Activated naive CD4-positive, alpha-beta T cell treated with Interleukin-2 at 50 U/mL for 16 hours (primary cell): Measurements from ENCODE around the gene ANXA9.

Source experiments
- DNase-seq: peaks from one replicate; pipeline ENCODE4 v3.0.0-alpha.2; 2020

ANXA9 gene

GRCh38 chr1:150974580-150975478 is 7.3 kb upstream of the ANXA9 start, which contains the start of gene CERS2:
Gene CERS2, minus strand, starts transcription at chr1:150974835. Its CDS starts 5,745 bp downstream, at chr1:150969090.
- peak; percentile 72 for DNase-seq

DNA sequence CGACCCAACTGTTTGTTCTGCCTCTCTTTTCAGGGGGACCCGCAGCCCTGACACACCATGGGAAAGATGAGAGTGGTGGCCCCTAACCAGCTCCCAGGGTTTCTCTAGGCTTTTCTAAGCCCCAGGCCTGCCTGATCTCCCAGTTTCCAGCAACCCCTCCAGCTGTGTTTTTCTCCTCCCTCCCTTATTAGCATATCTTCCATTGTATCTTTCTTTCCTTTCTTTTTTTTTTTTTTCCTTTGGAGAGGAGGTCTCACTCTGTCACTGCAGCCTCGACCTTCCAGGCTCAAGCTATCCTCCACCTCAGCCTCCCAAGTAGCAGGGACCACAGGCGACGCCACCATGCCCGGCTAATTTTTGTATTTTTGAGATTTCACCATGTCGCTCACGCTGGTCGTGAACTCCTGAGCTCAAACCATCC is 5.7 kb upstream of the ANXA9 start:
- DNase-seq = no peak

DNA sequence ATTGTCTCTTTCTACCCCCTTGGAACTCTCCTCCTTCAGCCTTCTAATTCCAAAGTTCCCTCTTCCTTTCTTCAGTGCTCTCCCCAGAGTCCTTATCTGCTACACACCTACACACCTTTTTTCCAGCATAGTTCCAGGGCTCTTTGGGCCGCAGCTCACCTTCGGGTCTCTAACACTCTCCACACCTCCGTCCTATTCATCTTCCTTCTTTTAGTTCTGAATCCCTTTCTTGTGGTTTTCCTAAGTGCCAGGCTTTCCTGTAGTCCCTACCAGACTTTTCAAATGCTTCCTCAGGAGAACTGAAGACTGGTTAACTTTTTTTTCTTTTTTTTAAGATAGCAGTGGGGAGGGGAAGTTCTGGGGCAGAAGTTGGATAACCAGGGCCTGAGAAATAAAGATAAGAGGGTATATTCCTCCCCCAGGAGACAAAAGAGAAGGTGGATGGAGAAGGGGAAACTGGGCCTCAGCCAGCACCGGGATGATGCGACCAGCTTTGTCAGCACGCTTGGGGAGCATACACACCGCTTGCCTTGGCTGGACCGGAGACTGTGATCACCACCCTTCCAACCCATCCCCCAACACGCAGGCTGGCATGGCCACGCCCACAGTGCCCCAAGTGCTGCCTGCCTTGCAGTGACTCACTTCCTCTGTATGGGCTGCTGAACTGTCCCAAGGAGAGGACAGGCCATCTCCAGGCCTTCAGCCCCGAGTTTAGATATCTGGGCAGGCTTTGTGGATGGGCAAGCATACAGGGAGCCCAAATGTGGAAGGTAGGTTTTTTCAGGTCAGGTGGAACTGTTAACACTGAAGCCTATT is 5.0 kb upstream of the ANXA9 start:
- peak; percentile 75 for DNase-seq

DNA sequence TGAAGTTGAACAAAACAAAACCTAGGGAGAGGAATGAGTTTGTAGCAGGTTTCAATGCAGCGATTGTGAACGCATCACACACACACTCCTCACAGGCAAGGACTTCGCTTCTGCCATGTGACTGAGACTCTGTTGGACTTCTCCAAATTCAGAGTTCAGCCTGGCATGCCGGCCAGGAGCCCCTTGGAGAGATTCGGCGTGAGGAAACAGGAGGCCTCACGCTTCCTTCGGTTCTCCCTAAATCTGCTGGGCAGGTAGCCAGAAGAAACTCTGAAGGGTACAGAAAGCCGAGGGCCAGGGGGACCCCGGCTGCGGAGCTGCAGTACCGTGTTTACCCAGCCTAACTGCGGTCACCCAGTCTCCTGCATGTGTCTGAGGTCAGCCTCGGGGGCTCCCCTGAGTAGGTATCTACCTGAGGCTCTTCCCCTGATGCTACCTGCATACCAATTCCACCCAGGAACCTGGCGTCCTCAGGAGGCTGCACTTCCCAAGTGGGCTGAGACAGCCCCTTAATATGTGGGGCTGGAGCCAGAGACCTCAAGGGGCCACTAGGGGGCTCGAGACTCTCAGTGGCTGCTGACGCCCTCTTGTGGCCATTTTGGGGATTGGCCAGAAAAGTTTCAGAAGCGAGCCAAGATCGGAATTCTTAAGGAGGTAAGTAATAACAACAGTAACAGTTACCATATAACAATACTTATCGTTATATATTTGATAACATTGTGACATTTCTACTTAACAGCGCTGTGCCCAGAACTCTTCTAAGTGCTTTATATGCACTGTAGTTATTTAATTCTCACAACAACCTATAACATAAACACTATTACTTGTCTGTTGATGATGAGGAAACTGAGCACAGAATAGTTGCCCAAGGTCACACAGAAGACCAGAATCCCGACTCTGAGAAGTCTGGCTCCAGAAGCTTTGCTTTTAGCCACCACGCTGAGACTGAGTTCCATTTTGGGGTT is 2.7 kb upstream of the ANXA9 start:
- DNase-seq = peak; percentile 89

DNA sequence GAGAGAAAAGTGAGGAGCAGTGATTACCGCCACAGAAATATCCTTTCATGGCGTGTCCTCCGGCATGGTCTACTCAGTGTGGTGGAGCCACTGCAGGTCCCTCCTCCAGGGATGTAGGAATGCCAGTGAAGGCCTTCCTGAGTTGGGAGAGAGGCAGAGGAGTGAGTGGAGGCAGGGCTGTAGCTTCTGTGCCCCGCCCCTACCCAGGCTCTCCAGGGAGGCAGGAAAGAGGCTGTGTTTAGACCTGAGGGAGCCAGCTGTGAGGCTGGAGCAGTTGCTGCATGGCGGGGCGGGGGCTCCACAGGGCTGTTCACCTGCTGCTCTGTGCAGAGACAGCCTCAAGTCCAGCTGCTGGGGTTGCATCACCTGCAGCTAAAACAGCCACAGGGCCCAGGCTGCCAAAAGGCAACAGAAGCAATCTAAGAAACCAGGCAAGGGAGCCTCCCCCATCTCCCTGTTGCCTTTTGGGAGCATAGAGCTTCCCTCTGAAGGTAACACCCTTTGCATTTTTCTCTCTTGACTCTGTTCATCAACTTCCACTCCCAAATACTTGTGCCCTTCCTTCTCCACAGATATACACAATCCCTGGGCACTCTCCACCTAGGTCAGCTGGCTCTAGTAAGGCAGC is 801 bp upstream of the ANXA9 start:
- no peak for DNase-seq

DNA sequence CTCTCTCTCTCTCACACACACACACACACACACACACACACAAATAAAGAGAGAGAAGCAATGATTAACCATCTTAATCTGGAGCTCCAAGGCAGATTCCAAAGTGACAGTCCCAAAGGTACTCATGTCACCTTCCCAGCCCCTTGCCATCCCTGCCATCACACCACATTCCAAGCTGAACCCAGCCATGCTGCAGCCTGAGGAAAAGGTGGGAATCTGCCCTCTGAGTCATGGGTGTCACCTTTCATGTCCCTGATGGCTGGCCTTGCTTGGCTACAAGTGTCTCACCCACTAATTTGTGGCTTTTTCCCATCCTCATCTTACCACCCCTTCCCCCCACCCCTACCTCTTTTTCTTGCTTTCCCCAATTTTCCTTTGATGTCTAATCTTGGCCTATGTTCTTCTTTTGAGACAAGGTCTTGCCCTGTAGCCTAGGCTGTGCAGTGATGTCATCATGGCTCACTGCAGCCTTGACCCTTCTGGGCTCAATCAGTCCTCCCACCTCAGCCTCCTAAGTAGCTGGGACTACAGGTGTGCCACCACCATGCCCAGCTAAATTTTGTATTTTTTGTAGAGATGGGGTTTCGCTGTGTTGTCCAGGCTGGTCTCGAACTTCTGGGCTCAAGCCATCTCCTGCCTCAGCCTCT is 3.2 kb downstream of the ANXA9 start:
- DNase-seq = no peak

GRCh38 chr1:150987924-150988323 is 5.8 kb downstream of the ANXA9 start:
- no peak for DNase-seq

- no peak for DNase-seq
Observed at GRCh38 chr1:150992626-150993025, 10.5 kb downstream of the ANXA9 start.

- no peak for DNase-seq
Observed at GRCh38 chr1:150994248-150994647, 12.2 kb downstream of the ANXA9 start.

- no peak for DNase-seq
Observed at GRCh38 chr1:150995460-150995859, 13.4 kb downstream of the ANXA9 start.

DNA sequence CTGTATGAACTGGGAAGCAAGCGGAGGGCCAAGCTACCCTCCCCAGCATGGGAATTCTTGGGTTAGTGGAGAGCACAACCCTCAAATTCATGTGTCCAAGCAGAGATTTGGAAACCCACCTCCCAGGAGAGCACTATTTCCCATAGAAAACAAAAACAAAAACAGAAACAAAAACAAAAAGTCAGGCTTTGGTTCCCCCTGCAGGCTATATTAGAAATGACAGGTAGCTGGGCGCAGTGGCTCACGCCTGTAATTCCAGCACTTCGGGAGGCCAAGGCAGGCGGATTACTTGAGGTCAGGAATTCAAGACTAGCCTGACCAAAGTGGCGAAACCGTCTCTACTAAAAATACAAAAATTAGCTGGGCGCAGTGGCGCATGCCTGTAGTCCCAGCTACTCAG is 13.8 kb downstream of the ANXA9 start:
- peak; percentile 28 for DNase-seq

DNA sequence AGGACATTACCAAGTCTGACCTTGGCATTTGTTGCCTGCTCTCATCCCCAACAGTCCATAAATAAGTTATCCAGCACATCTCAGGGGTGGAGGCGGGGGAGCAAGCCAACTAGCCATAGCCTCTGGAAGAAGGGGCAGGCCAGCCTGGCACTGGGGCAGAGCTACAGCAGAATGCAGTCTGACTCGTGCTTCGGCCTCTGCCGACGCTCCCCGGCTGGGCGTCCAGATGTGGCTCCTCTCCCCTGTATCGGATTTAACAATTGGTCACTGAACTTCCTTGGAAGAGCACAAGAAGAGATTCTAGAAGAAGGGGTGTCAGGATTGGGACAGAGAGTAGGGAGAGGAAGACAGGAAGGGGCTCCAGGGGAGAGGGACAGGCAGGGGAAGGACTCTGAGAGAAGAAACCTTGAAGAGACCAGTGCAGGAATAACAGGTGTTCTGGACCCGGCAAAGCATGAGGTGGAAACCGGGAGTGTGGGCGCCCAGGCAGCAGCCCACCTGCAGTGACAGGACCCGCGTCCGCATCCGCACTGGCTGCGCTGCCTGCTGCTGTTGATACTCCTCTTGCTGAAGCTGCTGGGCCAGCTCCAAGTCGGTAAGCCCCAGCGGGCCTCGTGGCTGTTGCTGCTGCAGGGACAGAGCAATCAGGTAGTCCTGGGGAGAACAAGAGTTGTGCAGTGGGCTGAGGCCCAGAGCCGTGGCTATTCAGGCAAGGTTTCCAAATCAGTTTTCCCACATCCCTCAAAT is 15.2 kb downstream of the ANXA9 start:
- no peak for DNase-seq

DNA sequence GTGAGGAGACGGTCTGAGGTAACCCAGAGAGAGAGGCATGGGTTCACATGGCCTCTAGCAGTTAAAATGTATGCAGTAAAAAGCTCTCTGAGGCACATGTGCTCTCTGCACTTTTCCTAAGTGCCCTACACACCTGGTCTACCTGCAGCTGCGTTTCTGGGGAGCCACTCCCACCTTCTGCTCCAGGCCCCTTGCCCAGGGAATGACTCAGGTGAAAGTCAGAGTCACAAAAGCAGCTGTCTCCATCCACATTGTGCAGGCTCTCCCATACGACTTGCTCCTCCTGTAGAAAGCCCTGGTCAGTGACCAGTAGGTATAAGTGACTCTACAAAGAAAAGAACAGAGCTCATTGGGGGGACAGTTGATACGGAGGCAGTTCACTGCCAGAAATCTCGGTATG is 15.9 kb downstream of the ANXA9 start:
- no peak for DNase-seq

- DNase-seq = no peak
Observed at GRCh38 chr1:150999051-150999674, 17.1 kb downstream of the ANXA9 start.

- DNase-seq = no peak
Observed at GRCh38 chr1:150999926-151000325, 17.8 kb downstream of the ANXA9 start.

DNA sequence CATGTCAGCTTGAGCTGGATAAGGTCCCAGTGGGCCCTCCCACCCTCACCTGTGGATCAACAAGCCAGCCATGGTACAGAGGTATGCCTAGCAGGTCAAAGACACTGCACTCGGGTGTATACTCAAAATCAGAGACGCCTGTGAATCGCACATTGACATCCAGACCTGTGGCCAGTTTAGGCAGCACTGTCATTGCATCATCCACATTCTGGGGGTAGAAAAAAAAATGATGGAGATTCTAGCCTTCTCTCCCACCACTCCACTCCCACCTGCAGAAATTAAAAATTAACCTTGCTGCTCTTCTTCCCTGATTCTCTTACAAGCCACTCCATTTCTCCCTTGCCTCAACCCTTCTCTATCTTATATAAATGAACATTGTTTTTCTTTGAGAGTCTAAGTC is 18.3 kb downstream of the ANXA9 start:
- DNase-seq = no peak

DNA sequence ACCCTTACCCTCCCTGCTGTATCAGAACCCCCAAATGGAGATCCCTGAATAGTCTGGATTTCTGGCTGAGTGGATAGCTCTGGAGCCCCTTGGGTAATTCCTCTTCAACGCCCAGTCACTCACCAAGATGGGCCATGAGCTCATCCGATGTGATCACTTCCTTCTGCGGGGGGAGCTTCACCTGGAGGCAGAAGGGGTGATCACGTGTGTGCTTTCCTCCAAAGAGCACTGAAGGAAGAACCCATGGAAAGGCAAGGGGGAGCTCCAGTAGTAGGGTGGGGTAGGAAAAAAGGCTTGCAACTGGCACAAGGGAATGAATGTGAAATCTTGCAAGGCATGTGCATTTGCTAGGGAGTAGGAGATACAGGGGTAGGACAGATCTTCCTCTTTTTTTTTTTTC is 19.5 kb downstream of the ANXA9 start:
- no peak for DNase-seq

GRCh38 chr1:151002051-151002450 is 20.0 kb downstream of the ANXA9 start:
- no peak for DNase-seq

GRCh38 chr1:151002611-151003010 is 20.5 kb downstream of the ANXA9 start:
- no peak for DNase-seq

DNA sequence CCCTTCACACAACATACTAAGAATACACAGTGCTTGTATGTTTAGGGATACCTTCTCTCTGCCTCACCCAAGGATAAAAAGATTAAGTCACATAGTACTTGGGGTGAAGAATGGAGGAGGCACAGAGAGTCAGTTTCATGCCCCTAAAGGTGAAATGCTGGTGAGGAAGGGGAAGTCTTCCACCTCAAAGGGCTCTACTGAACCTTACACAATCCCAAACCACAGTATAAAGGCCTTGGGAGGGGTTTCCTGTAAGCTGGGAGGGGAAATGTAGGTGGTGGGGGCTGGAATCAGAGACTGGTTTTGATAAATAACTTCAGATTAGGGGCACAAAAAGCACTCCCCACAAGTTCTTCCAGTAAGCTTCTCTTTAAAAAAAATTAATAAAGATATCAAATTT is 21.1 kb downstream of the ANXA9 start:
- no peak for DNase-seq
